PFSK-1 (cell line): Measurements from ENCODE around the gene STXBP5.

Experiments used
- FOXP2 ChIP-seq: optimal IDR thresholded peaks from 2 replicates; pipeline ENCODE3; 2011; ENCODE audit warnings: borderline replicate concordance, control low read depth, inconsistent platforms; ENCODE audit not compliant: insufficient read depth; ENCODE audit errors: extremely low read length, extremely low read depth
- POLR2AphosphoS5 ChIP-seq: IDR thresholded peaks from 2 replicates; pipeline ENCODE4 v1.6.1; 2012; ENCODE audit warnings: low read depth, mild to moderate bottlenecking, control low read depth, low read length, moderate library complexity
- REST ChIP-seq, 2 experiments: IDR thresholded peaks; 2 replicates each; pipeline versions ENCODE4 v1.6.1 to v1.8.0; 2011 to 2012; ENCODE audit warnings: low read depth in 2 of 2, low read length in 2 of 2, control low read depth in 1 of 2, inconsistent platforms in 1 of 2, mild to moderate bottlenecking in 1 of 2, moderate library complexity in 1 of 2; ENCODE audit not compliant: insufficient read depth in 1 of 2
- SIN3A ChIP-seq: IDR thresholded peaks from 2 replicates; pipeline ENCODE4 v1.6.1; 2012; ENCODE audit warnings: mild to moderate bottlenecking, low read length, moderate library complexity, borderline replicate concordance; ENCODE audit not compliant: insufficient read depth
- TAF1 ChIP-seq: IDR thresholded peaks from 2 replicates; pipeline ENCODE4 v1.6.1; 2012; ENCODE audit warnings: low read length, control low read depth, borderline replicate concordance; ENCODE audit not compliant: insufficient read depth

STXBP5 gene

DNA sequence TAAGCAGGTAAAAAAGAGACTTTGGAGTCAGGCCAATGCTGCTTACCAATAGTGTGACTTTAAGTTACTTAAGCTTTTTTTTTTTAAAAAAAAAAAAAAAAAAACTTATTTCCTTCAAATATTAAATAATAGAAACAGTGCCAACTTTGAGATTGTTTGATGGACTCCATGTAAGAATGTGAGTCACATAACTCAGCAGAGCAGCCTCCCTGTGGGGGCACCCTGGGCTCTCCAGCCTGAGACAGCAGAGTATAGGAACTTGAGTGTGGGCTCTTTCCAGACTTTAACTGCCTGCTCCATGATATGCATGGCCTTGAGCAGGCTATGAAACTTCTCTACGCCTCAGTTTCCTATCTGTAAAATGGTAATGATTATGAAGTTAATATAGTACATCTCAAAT, 190.9 kb downstream of the STXBP5 start:
- TF ChIP-seq FOXP2: no peak

GRCh38 chr6:147397306-147397705, 193.1 kb downstream of the STXBP5 start:
- TF ChIP-seq REST (IDR thresholded peaks at IDR 0.05; ENCODE audit: insufficient read depth in 1 of 2, low read depth in 2 of 2, low read length in 2 of 2) (no peak), POLR2AphosphoS5 (no peak), FOXP2 (no peak), TAF1 (no peak), SIN3A (no peak)

DNA sequence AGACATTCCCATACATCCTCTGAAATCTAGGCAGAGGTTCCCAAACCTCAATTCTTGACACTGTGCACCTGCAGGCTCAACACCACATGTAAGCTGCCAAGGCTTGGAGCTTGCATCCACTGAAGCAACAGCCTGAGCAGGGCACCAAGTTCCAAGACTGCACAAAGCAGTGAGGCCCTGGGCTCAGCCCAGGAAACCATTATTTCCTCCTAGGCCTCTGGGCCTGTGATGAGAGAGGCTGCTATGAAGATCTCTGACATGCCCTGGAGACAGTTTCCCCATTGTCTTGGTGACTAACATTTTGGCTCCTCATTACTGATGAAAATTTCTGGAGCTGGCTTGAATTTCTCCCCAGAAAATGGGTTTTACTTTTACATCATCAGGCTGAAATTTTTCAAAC, 196.8 kb downstream of the STXBP5 start:
- TF ChIP-seq TAF1: no peak
- no peak for TF ChIP-seq FOXP2
- TF ChIP-seq POLR2AphosphoS5: no peak
- TF ChIP-seq SIN3A: no peak
- TF ChIP-seq REST (IDR thresholded peaks at IDR 0.05; ENCODE audit: insufficient read depth in 1 of 2, low read depth in 2 of 2, low read length in 2 of 2): no peak

DNA sequence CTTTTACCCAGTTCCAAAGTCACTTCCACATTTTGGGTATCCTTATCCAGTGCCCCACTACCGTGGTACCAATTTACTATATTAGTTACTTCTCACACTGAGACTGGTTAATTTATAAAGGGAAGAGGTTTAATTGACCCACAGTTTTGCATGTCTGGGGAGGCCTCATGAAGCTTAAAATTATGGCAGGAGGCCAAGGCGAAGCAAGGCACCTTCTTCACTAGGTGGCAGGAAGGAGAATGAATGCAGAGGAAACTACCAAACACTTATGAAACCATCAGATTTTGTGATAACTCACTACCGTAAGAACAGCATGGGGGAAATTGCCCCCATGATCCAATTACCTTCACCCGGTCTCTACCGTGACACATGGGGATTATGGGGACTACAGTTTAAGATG, 197.6 kb downstream of the STXBP5 start:
- TF ChIP-seq FOXP2 (no peak), TAF1 (no peak), POLR2AphosphoS5 (no peak), SIN3A (no peak), REST (IDR thresholded peaks at IDR 0.05; ENCODE audit: insufficient read depth in 1 of 2, low read depth in 2 of 2, low read length in 2 of 2) (no peak)

DNA sequence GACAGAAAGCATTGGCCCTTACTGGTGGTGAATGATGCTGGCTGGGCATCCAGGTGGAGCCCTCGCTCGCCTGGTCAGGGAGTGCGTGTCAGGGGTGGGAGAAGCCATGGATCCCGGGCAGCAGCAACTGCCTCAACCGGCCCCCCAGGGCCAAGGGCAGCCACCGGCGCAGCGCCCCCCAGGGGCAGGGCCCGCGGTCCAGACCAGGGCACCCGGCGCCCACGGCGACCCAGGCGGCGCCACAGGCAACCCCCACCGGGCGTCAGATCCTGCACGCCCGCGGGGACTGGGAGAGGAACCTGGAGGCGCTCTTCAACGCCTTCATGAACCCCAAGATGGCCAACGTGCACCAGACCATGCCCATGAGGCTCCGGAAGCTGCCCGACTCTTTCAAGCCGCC, 202.6 kb downstream of the STXBP5 start:
- TF ChIP-seq TAF1 (no peak), REST (IDR thresholded peaks at IDR 0.05; ENCODE audit: insufficient read depth in 1 of 2, low read depth in 2 of 2, low read length in 2 of 2) (no peak), SIN3A (no peak), FOXP2 (no peak), POLR2AphosphoS5 (no peak)
